Dedifferentiated amniotic fluid mesenchymal stem cell (primary cell): ENCODE results near the gene FRAS1.
A peak's percentile ranks its signal among the peaks of the same experiment; 100 is the strongest.

Experiments
- DNase-seq: peaks from one replicate; pipeline ENCODE4 v3.0.0-alpha.2; 2016; ENCODE audit errors: extremely low spot score

Gene FRAS1

DNA sequence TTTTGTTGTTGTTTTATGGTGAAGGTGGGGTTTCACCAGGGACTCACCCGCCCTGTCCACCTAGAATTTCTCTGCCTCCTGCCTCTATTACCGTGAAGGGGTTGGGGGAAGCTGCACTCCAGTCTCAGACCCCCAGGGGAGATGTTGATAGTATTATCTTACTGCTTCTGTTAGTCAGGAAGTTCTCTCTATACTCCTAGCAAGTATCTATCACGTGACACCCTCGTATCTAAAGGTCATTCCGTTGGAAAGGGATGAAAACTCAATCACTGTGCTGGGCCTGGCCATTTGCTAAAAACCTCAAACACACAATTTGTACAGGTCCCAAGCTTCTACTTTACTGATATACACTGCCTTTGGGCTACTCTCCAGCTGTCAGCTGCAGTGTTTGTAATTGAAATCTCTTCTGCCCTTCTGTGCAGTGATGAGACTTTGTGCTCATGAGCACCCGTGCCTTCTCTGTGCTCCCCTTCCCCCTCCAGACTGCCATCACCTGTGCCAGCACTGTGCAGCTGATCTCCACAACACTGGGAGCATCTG lies 306.0 kb downstream of the FRAS1 start:
- no peak for DNase-seq

DNA sequence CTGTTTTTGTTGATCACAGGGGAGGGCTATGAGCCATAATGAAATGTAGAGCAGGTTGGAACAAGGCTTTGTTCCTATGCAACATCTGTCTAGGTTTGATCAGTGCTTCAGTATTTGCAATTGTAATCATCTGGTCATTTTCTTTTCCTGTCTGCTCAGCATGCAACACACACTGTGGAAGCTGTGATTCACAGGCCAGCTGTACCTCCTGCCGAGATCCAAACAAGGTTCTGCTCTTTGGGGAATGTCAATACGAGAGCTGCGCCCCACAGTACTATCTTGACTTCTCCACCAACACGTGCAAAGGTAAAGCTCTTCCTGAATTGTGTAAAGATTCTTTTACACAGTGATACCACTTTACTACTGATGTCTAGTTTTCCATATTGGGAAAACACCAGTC lies 312.6 kb downstream of the FRAS1 start:
- no peak for DNase-seq

DNA sequence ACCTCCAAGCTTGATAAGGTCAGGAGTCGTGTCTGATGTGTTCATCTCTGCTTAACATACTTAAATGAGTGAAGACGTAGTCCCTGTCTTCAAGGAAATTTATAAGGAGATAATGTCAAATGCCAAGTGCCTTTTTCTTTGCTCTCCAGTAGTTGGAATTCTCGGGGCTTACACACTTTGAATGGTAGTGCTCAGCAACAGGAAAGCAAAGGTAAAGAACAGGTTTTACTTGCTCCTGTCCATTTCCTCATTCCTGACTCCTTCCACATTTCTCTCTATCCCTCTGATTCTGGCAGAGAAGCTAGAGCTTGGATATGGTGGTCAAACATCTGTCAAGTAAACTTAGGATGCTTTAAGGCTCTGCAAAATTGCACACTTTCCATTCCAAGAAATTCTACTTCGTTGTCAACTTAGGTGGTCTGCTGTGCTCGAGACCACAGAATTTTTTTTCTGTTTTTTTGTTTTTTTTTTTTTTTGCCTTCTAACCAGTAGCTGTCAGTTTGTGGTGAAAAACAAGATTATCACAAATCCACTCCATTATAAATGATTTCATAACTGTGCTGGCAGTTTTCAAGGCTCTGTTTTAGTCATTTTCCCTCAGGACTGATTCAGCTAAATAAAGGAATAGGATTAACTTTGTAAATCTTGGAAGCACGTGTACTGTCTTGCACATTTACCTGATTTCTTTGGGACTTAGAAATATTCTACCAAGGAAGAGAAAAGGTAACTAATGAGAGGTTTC lies 313.7 kb downstream of the FRAS1 start:
- DNase-seq: no peak

DNA sequence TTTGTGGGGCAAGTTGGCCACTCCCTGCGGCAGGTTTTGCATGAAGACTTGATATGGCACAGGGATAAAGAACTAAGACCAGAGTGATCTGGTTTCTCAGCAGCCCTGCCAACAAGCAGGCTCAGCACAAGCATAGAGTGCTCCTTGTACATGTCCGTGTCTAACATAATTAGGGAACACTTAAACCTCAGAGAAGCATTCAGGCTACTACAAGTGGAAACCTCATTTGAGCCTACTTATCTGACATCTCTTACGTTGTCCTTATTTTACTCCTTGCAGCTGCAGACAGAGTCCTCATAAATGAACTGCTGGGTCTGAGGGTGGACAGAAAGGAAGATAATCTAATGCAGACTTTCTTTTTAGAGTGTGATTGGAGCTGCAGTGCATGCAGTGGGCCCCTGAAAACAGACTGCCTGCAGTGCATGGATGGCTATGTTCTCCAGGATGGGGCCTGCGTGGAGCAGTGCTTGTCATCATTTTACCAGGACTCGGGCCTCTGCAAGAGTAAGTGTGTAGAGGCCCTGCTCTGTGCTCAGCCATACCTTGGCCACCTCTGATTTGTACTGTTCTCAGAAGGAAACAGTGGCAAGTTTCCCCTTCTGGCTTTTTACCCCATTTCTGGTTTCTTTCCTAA lies 315.3 kb downstream of the FRAS1 start:
- DNase-seq: no peak

DNA sequence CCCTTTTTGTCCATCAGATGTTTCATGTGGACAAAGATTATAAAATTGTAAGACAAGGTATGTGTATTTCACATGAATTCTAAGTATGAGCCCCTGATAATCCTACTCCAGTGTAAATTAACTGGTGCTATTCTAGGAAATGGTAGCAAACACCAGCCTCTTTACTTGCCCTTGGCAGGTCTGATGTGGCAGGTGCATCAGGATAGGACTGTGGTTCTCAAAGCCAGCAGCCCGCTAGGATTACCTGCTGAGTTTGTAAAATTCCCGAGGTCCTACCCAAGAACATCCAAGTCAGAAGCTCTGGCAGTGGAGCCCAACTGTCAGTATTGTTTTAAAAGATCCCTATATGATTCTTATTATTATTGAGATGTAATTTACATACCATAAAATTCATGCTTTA lies 320.4 kb downstream of the FRAS1 start:
- no peak for DNase-seq

DNA sequence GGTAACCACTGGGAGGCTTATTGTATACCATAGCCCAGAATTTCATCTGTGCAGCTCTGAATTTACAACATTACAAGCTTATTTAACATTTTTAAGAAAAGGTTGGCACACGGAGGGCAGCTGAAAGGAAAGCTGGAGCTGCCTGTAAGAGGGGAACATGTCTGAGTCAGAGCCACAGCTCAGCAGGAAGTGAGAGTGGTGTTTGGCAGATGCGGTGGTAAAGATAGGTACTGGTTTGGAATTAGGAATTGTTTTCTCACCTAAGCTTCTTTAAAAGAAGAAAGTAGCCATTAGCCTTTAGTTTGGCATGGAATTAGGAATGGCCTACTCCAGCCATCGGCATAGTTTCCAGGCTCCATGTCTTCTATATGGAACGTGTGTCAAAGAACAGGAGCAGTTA lies 321.9 kb downstream of the FRAS1 start:
- DNase-seq: no peak

DNA sequence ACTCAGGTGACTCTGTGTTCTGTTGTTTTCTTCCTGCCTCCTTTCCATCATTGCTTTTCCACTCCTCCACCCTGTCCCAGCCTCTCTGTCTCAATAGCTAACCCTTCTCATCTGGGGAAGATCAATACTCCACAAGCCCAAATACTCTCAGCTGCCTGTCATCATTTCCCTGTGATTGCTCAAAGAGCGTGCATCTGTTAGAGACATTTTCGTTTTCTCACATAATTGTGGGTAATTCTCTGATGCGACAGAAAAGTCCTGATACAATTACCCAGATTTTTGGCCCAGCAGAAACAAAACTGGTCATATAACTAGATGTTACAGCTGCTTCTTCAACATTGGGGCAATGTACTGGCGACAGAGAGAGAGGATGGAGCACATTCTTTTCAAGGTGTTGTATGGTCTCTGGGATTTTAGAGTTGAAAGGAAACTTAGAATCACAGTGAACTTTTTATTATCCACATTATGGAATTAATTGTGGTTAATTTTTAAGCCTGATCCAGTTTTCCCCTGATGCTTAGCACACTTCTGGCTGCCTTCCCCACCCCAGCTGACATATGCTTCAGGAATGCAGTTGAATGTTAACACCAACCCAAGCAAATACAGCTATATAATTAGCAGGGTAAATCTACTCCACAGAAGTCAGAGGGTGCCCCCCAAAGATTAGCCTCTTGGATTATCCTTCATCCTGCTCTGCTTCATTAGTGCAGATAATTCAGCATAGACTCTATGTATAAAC lies 323.0 kb downstream of the FRAS1 start:
- no peak for DNase-seq

DNA sequence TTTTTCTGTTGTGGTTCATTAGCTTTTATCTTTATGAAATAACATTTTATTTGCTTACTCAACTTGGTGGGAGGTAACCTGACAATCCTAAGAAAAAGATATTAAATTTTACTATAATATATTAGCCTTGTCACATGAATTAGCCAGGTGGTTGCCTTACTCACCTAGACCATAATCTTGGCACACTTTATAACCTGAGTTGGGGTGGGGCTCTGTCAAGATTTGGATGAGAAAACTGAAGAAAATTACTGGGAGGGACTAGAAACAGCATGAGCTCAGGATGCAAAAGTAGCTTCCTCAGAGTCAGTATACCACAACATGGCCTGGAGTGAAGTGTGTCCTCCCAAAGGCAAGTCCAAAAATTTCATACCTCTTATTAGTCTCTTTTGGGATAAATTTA lies 329.6 kb downstream of the FRAS1 start:
- DNase-seq: no peak

DNA sequence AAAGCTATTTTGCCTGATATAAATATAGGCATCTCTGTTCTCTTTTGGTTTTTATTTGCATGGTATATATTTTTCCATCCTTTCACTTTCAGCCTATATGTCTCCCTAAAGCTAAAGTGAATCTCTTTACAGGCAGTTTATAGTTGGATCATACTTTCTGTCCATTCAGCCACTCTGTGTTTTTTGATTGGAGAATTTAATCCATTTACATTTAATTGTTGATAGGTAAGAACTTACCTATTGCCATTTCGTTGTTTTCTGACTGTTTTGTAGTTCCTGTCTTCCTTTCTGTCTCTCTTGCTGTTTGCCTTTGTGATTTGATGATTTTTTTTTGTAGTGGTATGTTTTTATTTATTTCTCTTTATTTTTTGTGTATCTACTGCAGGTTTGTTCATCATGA lies 338.5 kb downstream of the FRAS1 start:
- no peak for DNase-seq

DNA sequence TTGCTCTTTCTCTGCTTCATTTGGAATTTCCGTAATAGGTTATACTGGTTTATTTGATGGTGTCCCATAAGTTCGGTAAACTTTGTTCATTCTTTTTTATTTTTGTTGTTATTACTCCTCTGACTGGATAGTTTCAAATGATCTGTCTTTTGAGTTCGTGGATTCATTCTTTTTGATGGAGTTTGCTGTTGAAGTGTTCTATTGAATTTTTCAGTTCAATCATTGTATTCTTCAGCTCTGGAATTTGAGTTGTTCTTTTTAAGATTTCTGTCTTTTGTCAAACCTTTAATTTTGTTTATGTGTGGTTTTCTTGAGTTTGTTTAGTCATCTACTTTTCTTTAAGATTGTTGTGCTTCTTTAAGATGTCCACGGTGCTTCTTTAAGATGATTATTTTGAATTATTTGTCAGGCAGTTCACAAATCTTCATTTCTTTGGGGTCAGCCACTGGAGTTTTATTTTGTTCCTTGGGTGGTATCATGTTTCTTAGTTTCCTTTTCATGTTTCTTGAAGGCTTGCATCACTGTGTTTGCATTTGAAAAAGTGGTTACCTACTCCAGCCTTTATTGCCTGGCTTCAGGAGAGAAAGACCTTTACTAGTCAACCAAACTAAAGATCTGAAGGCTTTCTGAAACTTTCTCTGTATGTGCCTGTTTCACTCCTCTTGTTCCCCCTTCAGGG lies 339.6 kb downstream of the FRAS1 start:
- DNase-seq: no peak

DNA sequence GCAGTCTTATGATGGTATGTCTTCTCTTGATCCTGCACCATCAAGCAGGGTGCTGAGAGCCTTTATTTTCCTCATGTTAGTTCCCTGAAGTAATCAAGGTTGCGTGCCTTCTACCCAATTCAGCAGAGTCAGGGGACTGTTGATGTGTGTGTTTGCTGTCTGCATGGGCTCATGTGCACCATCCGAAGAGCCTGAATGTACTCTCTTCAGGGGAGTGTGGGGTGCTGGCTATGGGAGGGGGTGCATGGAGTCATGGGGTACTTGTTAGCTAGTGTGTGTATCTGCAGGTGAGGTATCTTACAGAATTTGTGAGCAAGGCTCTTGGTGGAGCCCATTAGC lies 340.1 kb downstream of the FRAS1 start:
- no peak for DNase-seq

DNA sequence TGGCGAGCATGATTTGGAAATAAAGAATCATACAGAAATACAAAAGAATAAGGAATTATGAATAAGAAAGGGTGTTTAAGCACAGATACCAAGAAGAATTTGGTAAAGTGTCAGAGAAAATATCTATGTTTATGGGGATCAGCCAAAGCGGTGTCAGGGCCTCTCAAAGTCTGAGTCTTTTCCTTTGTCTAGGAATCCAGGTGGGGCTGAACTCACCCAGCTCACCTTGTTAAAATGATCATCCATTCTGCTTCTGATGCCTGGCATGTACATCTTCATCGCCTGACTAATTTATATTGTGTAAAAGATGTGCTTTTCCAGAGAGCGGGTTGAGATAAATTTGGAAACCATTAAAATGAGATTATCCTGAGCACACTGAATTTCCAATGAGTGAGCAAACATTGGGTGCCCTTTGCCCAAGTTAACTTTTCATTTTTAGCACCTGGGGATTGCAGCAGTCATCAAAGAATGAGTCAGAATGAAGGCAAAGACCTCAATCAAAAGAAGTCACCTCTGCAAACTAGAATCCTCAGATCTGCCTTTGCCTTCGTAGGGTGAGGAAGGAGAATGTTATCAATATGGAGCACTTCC lies 352.6 kb downstream of the FRAS1 start:
- no peak for DNase-seq

DNA sequence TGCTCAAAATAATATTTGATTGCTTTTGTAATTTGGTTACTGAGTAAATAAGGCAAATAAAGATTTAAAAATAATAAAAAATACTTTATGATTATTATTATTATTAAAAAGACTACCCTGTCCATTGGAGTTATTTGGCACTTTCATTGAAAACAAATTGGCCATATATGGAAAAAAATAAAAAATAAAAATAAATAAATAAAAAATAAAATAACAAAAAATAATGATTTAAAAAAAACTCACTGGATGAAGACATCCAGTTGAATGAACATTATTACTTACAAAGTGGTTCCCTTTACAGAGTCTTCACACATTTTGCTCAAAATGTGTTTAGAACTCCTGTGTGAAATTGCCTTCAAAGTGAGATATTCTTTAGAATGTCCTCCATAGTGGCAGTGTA lies 353.1 kb downstream of the FRAS1 start:
- no peak for DNase-seq

DNA sequence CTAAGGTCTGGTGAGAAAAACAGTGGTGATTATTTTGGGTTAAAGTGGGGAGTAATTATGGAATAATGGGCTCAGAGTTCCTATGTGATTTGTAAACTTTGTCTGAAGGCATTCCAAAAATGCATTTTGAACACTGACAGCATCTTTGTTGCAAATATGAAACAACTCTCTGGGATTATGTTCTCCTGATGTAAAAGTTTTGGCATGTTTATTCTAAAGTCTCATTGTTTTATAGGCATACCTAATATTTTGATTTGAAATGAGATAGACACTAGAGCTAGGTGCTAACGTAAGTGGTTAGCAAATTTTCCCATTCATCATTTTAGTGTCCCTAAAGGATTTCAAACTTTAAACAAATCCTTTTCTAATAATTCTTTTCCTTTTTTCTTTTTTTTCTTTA lies 353.6 kb downstream of the FRAS1 start:
- DNase-seq: peak; percentile 34

DNA sequence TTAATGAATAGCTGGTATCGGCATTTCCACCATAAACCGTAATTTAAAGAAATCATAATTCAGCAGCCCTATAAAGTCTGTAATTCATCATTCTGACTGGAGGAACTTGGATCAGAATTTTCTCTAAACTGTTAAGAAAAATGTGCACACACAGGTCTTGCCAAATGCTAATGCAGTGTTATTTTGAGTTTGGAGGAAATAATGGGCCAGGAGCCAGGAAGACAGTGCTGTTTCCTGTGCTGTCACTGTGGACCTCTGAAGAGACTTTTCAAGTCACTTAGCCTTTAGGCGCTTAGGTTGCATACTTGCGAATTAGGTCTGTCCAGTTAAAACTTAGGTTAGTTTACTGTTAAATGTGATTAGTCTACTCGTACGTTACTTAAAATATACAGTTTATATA lies 357.0 kb downstream of the FRAS1 start:
- DNase-seq: no peak

DNA sequence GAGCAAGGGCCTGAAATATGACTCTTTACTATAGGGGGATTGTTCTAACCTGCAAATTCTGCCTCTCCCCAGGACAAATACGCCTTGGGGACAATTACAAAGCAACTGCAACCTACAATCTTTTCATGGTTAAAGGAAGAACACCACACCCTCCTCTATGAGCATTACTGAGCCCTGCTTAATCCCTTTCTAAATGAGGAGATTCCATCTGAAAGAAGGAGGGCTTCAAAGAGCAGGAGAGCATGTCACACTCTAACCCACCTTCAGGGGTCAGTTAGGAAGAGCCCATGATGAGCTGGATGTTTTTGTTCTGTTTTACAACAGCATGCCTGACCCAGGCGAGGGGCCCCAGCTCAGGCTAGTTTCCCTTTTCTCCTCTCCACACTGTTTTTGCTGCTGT lies 360.5 kb downstream of the FRAS1 start:
- DNase-seq: no peak

DNA sequence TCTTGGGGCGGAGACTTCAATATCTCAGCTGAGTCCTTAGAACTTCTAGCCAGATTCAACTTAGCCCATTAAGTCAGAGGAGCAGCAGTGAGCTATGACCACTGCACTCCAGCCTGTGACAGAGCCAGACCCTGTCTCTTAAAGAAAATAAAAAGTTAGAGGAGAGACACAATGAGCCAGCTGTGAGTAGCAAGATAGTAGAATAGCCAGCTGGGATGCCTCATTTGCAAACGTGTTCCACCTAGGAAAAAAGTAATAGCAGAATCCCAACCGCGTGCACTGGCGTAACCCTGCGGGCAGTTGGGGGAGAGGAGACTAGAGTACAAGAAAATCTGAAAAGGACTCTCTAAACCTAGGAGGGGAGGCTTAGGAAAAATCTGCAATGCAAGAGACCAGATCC lies 361.3 kb downstream of the FRAS1 start:
- no peak for DNase-seq

DNA sequence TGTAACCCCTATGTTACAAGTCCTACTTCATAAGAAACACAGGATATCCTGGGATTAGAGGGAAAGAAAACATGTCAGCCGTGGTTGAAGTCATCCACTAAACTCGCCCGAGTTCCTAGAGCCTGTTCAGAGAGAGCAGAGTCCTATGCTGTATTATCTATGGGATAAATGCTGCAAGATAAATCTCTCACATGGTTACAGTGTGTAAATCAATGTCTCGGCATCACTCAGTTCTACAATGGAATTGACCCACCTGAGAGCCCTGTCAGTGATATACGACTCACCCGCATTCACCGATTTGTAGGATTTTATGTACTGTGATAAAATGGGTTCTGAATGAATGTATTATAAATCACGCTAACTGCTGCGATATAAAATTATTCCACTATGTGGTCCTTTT lies 366.7 kb downstream of the FRAS1 start:
- DNase-seq: no peak

DNA sequence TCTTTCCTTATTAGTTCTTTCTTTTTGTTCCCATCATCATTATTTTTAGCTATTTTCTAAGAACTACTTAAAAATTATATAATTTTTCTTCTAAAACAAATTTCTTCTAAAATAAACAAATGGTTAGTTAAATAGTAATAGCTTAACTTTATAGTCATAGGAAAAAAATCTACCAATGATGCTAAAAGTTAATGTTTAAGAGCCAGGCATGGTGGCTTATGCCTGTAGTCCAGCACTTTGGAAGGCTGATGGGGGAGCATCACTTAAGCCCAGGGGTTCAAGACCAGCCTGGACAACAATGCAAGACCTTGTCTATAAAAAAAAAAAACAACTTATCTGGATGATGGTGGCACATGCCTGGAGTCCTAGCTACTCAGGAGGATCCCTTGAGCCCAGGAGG lies 367.3 kb downstream of the FRAS1 start:
- DNase-seq: no peak

DNA sequence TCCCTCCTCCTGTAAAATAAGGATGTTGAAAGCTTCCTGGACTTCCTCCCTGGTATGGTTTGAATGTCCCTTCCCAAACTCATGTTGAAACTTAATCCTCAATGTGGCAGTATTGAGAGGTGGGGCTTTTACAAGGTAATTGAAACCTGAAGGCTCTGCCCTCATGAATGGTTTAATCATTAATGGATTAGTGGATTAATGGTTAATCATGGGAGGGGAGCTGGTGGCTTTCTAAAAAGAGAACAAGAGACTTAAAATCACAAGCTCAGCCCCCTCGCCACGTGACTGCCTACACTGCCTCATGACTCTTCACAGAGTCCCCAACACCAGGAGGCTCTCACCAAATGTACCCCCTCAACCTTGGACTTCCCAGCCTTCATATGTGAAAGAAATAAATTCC lies 369.8 kb downstream of the FRAS1 start:
- no peak for DNase-seq

DNA sequence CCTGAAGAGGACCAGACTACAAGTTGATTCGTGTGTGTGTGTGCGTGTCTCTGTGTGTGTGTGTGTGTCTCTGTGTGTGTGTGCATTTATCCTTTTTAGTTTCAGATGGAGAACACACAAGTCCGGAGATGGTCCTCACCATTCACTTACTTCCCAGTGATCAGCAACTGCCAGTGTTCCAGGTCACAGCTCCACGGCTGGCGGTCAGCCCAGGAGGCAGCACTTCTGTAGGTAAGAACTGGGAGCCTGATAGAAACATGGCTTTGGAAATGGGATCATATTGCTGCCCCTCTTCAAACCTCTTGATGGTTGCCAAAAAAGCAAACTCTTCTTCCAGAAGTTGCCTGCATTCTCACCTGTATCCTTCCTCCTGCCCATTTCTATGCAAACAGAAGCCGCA lies 371.9 kb downstream of the FRAS1 start:
- DNase-seq: no peak

DNA sequence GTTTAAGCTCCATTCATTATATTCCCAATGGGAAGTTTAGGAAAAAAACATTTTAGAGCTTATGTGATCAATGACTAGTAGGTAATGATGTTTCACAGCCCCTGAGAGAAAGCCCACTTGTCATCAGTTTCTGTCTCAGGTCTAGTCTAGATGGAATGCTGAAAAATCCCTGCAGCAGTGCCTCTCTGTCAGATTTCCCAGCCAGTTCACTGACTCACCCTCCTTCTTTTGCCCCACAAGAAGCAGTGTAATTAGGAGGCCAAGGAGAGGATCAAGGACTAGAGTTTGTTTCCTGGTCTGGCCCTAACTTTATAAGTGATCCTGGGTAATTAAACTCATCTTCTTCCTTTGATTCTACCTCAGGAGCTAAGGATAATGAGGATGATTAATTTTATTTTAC lies 375.8 kb downstream of the FRAS1 start:
- DNase-seq: peak; percentile 50
